Mesenchymal stem cell (in vitro differentiated cells and primary cell): ENCODE results near the gene GABRR2.
"Not testable (repeated sequence)": the region's sequence is repeated elsewhere in the genome, so short reads cannot be mapped to it uniquely, and the experiment has no call there.

ENCODE experiments used
- DNase-seq: peaks from one replicate; pipeline ENCODE4 v3.0.0-alpha.2; 2013
- H2AFZ ChIP-seq: one replicate; pipeline ENCODE4 v1.6.1; 2013; ENCODE audit warnings: low read depth, mild to moderate bottlenecking, control low read depth, inconsistent platforms, low read length, moderate library complexity
- H2AK5ac ChIP-seq: 2 replicates; pipeline ENCODE4 v1.6.1; 2013; ENCODE audit warnings: low read length, moderate library complexity, mild to moderate bottlenecking, inconsistent platforms; ENCODE audit not compliant: severe bottlenecking
- H2BK120ac ChIP-seq: one replicate; pipeline ENCODE4 v1.6.1; 2013; ENCODE audit warnings: low read depth, mild to moderate bottlenecking, inconsistent platforms, low read length, moderate library complexity
- H2BK12ac ChIP-seq, 2 experiments: one replicate each; pipeline ENCODE4 v1.6.1; 2013; ENCODE audit warnings: inconsistent platforms in 2 of 2, low read length in 2 of 2, mild to moderate bottlenecking in 2 of 2, moderate library complexity in 2 of 2, control low read depth in 1 of 2
- H2BK15ac ChIP-seq: one replicate; pipeline ENCODE4 v1.6.1; 2013; ENCODE audit warnings: mild to moderate bottlenecking, low read depth, inconsistent platforms; ENCODE audit not compliant: poor library complexity, severe bottlenecking
- H2BK5ac ChIP-seq: 2 replicates; pipeline ENCODE4 v1.6.1; 2013; ENCODE audit warnings: low read depth, mild to moderate bottlenecking, low read length, control low read depth, inconsistent platforms; ENCODE audit not compliant: poor library complexity, severe bottlenecking
- H3K14ac ChIP-seq, 2 experiments: one replicate each; pipeline ENCODE4 v1.6.1; 2013; ENCODE audit warnings: inconsistent platforms in 2 of 2, low read length in 2 of 2, control low read depth in 1 of 2, mild to moderate bottlenecking in 1 of 2, moderate library complexity in 1 of 2
- H3K18ac ChIP-seq, 2 experiments: one replicate each; pipeline ENCODE4 v1.6.1; 2013; ENCODE audit warnings: inconsistent platforms in 2 of 2, low read length in 2 of 2, control low read depth in 1 of 2, low read depth in 1 of 2, mild to moderate bottlenecking in 1 of 2
- H3K23ac ChIP-seq, 2 experiments: one replicate each; pipeline ENCODE4 v1.6.1; 2013; ENCODE audit warnings: inconsistent platforms in 2 of 2, low read length in 2 of 2, mild to moderate bottlenecking in 2 of 2, moderate library complexity in 2 of 2, control low read depth in 1 of 2
- H3K27ac ChIP-seq: 2 replicates; pipeline ENCODE4 v1.5.1; 2013; ENCODE audit warnings: mild to moderate bottlenecking, moderate library complexity, low read length, control low read depth, inconsistent platforms; ENCODE audit not compliant: poor library complexity, severe bottlenecking
- H3K27me3 ChIP-seq, 2 experiments: 2 replicates each; pipeline versions ENCODE4 v1.6.1 to v1.7.0; 2013; ENCODE audit warnings: low read length in 2 of 2, mild to moderate bottlenecking in 2 of 2, moderate library complexity in 2 of 2, control low read depth in 1 of 2, inconsistent platforms in 1 of 2; ENCODE audit not compliant: control insufficient read depth in 1 of 2, insufficient read depth in 1 of 2
- H3K36me3 ChIP-seq, 2 experiments: 2 replicates each; pipeline versions ENCODE4 v1.6.1 to v1.7.0; 2013; ENCODE audit warnings: low read length in 2 of 2, control low read depth in 1 of 2, inconsistent platforms in 1 of 2, low read depth in 1 of 2, mild to moderate bottlenecking in 1 of 2; ENCODE audit not compliant: insufficient read depth in 2 of 2, control insufficient read depth in 1 of 2
- H3K4ac ChIP-seq, 2 experiments: one replicate each; pipeline ENCODE4 v1.6.1; 2013; ENCODE audit warnings: inconsistent platforms in 2 of 2, low read length in 2 of 2, mild to moderate bottlenecking in 2 of 2, moderate library complexity in 2 of 2, control low read depth in 1 of 2, low read depth in 1 of 2
- H3K4me1 ChIP-seq: 2 replicates; pipeline ENCODE4 v1.6.1; 2013; ENCODE audit warnings: low read depth, low read length, control low read depth; ENCODE audit not compliant: control insufficient read depth, insufficient read depth
- H3K4me2 ChIP-seq: 2 replicates; pipeline ENCODE4 v1.6.1; 2013; ENCODE audit warnings: low read length, mild to moderate bottlenecking, inconsistent platforms; ENCODE audit not compliant: poor library complexity, severe bottlenecking
- H3K4me3 ChIP-seq, 2 experiments: 2 replicates each; pipeline versions ENCODE4 v1.5.1 to v1.7.0; 2013; ENCODE audit warnings: low read length in 2 of 2, mild to moderate bottlenecking in 2 of 2, control low read depth in 1 of 2, low read depth in 1 of 2; ENCODE audit not compliant: insufficient read depth in 1 of 2
- H3K79me1 ChIP-seq: replicated peaks from 2 replicates; pipeline ENCODE4 v1.6.1; 2013; ENCODE audit warnings: mild to moderate bottlenecking, control low read depth, low read length, inconsistent platforms; ENCODE audit not compliant: poor library complexity, severe bottlenecking
- H3K9ac ChIP-seq: 2 replicates; pipeline ENCODE4 v1.7.0; 2013; ENCODE audit warnings: mild to moderate bottlenecking, low read length, moderate library complexity
- H3K9me3 ChIP-seq: 2 replicates; pipeline ENCODE4 v1.7.0; 2013; ENCODE audit warnings: mild to moderate bottlenecking, low read length; ENCODE audit not compliant: control insufficient read depth
- H4K8ac ChIP-seq: one replicate; pipeline ENCODE4 v1.6.1; 2013; ENCODE audit warnings: inconsistent platforms, mild to moderate bottlenecking, low read length, moderate library complexity
- H4K91ac ChIP-seq: one replicate; pipeline ENCODE4 v1.6.1; 2013; ENCODE audit warnings: mild to moderate bottlenecking, low read length, inconsistent platforms
- WGBS: methylation state at CpG from one replicate; pipeline ENCODE4 v1.1.7; 2013; ENCODE audit warnings: mixed read lengths; 5-methylcytosine and 5-hydroxymethylcytosine counted together

The GABRR2 gene

GRCh38 chr6:89304517-89304916 lies 10.6 kb downstream of the GABRR2 start:
- not testable (repeated sequence) for H2BK120ac ChIP-seq, H2BK5ac ChIP-seq, H3K4me1 ChIP-seq, H3K23ac ChIP-seq, H3K27ac ChIP-seq, H3K36me3 ChIP-seq, H3K79me1 ChIP-seq, H3K4me3 ChIP-seq, H2AFZ ChIP-seq, H3K14ac ChIP-seq, H4K8ac ChIP-seq, H3K4ac ChIP-seq, DNase-seq, H3K9ac ChIP-seq, H2AK5ac ChIP-seq, H4K91ac ChIP-seq, H3K18ac ChIP-seq, H3K4me2 ChIP-seq, H2BK15ac ChIP-seq, H2BK12ac ChIP-seq, H3K9me3 ChIP-seq
- WGBS = no CpG with 5 or more reads among the region's 3 CpGs
- H3K27me3 ChIP-seq = peaks cover 35 to 68% of the 10 kb centered on the region in 2 experiments

GRCh38 chr6:89302936-89303335 lies 12.2 kb downstream of the GABRR2 start:
- peaks cover 7% of the 10 kb centered on the region for H3K9me3 ChIP-seq
- no peak overlapping the region for H2BK15ac ChIP-seq
- no peak overlapping the region for H3K4ac ChIP-seq
- H2AK5ac ChIP-seq = no peak overlapping the region
- H3K27me3 ChIP-seq = peaks cover 26 to 61% of the 10 kb centered on the region in 2 experiments
- H2BK5ac ChIP-seq = no peak overlapping the region
- WGBS = 95% methylated on average over 7 of the region's 10 CpGs
- no peak overlapping the region for H3K23ac ChIP-seq
- DNase-seq = no peak
- no peak overlapping the region for H3K27ac ChIP-seq
- no peak overlapping the region for H3K4me2 ChIP-seq
- no peak overlapping the region for H4K8ac ChIP-seq
- no peak overlapping the region for H3K9ac ChIP-seq
- H3K36me3 ChIP-seq = no peaks in the 10 kb centered on the region
- H2AFZ ChIP-seq = no peak overlapping the region
- H3K79me1 ChIP-seq = no peaks in the 10 kb centered on the region
- peak overlapping the region; percentile 72 for H4K91ac ChIP-seq
- H2BK12ac ChIP-seq = no peak overlapping the region
- H2BK120ac ChIP-seq = no peak overlapping the region
- H3K4me1 ChIP-seq = peaks cover 5% of the 10 kb centered on the region
- no peak overlapping the region for H3K4me3 ChIP-seq
- no peak overlapping the region for H3K18ac ChIP-seq
- no peak overlapping the region for H3K14ac ChIP-seq

- Histone ChIP-seq H2BK5ac (no peak overlapping the region), H3K18ac (no peak overlapping the region), H2BK120ac (no peak overlapping the region), H3K36me3 (no peaks in the 10 kb centered on the region), H3K9ac (no peak overlapping the region), H2AFZ (no peak overlapping the region), H3K27ac (no peak overlapping the region), H2BK15ac (no peak overlapping the region), H3K4me1 (peaks cover 6% of the 10 kb centered on the region), H3K4me2 (no peak overlapping the region), H3K79me1 (no peaks in the 10 kb centered on the region), H4K91ac (no peak overlapping the region), H2AK5ac (no peak overlapping the region), H3K14ac (no peak overlapping the region), H3K4me3 (no peak overlapping the region), H3K27me3 (peaks cover 24 to 58% of the 10 kb centered on the region in 2 experiments), H3K4ac (no peak overlapping the region), H2BK12ac (no peak overlapping the region), H3K9me3 (peaks cover 7% of the 10 kb centered on the region), H4K8ac (no peak overlapping the region), H3K23ac (no peak overlapping the region)
- no peak for DNase-seq
- 92% methylated on average over 21 of the region's 22 CpGs for WGBS
Observed at GRCh38 chr6:89302195-89302770, 12.8 kb downstream of the GABRR2 start.

- Histone ChIP-seq H4K91ac (no peak overlapping the region), H2BK120ac (no peak overlapping the region), H3K14ac (no peak overlapping the region), H4K8ac (no peak overlapping the region), H3K4me1 (peaks cover 6% of the 10 kb centered on the region), H2BK5ac (no peak overlapping the region), H3K9ac (no peak overlapping the region), H2AFZ (no peak overlapping the region), H3K18ac (no peak overlapping the region), H3K9me3 (peaks cover 7% of the 10 kb centered on the region), H2AK5ac (no peak overlapping the region), H2BK15ac (no peak overlapping the region), H3K27ac (no peak overlapping the region), H3K36me3 (no peaks in the 10 kb centered on the region), H3K27me3 (peaks cover 20 to 54% of the 10 kb centered on the region in 2 experiments), H3K4me3 (no peak overlapping the region), H3K23ac (no peak overlapping the region), H3K4ac (no peak overlapping the region), H3K79me1 (no peaks in the 10 kb centered on the region), H2BK12ac (no peak overlapping the region), H3K4me2 (no peak overlapping the region)
- DNase-seq = no peak
- WGBS = 94% methylated on average over 25 of the region's 25 CpGs
Observed at GRCh38 chr6:89301586-89302194, 13.4 kb downstream of the GABRR2 start.
